NT2/D1 (cell line): ENCODE measurements around the gene RPL10A.

Experiments
- DNase-seq: peaks from one replicate; pipeline ENCODE4 v3.0.0-alpha.2; 2011; ENCODE audit warnings: low read depth, low spot score
- H3K27me3 ChIP-seq: 2 replicates; pipeline ENCODE4 v1.6.0; 2011; ENCODE audit warnings: mild to moderate bottlenecking; ENCODE audit not compliant: insufficient read length, insufficient read depth
- H3K36me3 ChIP-seq: 2 replicates; pipeline ENCODE4 v1.6.1; 2011; ENCODE audit warnings: mild to moderate bottlenecking, low read length, mixed read lengths; ENCODE audit not compliant: insufficient read depth, insufficient read length
- H3K4me1 ChIP-seq: 2 replicates; pipeline ENCODE4 v1.5.1; 2011; ENCODE audit not compliant: insufficient read depth, insufficient read length
- H3K4me3 ChIP-seq: 2 replicates; pipeline ENCODE4 v1.5.1; 2011; ENCODE audit warnings: low read depth; ENCODE audit not compliant: insufficient read length
- H3K9ac ChIP-seq: 2 replicates; pipeline ENCODE4 v1.6.0; 2011; ENCODE audit warnings: low read depth; ENCODE audit not compliant: insufficient read length
- H3K9me3 ChIP-seq: 2 replicates; pipeline ENCODE4 v1.5.1; 2011; ENCODE audit warnings: mild to moderate bottlenecking, low read length; ENCODE audit not compliant: insufficient read depth
- SUZ12 ChIP-seq: IDR thresholded peaks from 2 replicates; pipeline ENCODE4 v1.6.1; 2011; ENCODE audit not compliant: insufficient read length, insufficient read depth; ENCODE audit errors: extremely low read depth
- YY1 ChIP-seq: IDR thresholded peaks from 2 replicates; pipeline ENCODE4 v1.6.1; 2011; ENCODE audit not compliant: insufficient read length, insufficient read depth
- ZNF274 ChIP-seq: IDR thresholded peaks from 2 replicates; pipeline ENCODE4 v1.6.1; 2011; ENCODE audit warnings: mild to moderate bottlenecking, low read depth, low read length

The RPL10A gene

GRCh38 chr6:35477551-35478179, 9.5 kb downstream of the RPL10A start:
- no peak for TF ChIP-seq SUZ12
- no peak for TF ChIP-seq YY1
- no peak for TF ChIP-seq ZNF274
- H3K4me1 ChIP-seq = peaks cover 2% of the 10 kb centered on the region
- DNase-seq = no peak
- H3K27me3 ChIP-seq = no peaks in the 10 kb centered on the region
- no peak overlapping the region for H3K4me3 ChIP-seq
- no peaks in the 10 kb centered on the region for H3K9me3 ChIP-seq
- peaks cover 74% of the 10 kb centered on the region for H3K36me3 ChIP-seq
- no peak overlapping the region for H3K9ac ChIP-seq

GRCh38 chr6:35478259-35478658, 10.1 kb downstream of the RPL10A start:
- Histone ChIP-seq H3K36me3 (peaks cover 75% of the 10 kb centered on the region), H3K4me3 (no peak overlapping the region), H3K4me1 (peaks cover 2% of the 10 kb centered on the region), H3K9ac (no peak overlapping the region), H3K27me3 (no peaks in the 10 kb centered on the region), H3K9me3 (no peaks in the 10 kb centered on the region)
- TF ChIP-seq YY1 (no peak), SUZ12 (no peak)
- DNase-seq = no peak

GRCh38 chr6:35480176-35480575, 12.0 kb downstream of the RPL10A start:
- no peak overlapping the region for H3K4me3 ChIP-seq

GRCh38 chr6:35481226-35481625, 13.0 kb downstream of the RPL10A start:
- no peaks in the 10 kb centered on the region for H3K9me3 ChIP-seq
- TF ChIP-seq YY1 (no peak), SUZ12 (no peak), ZNF274 (no peak)

More at GRCh38 chr6:35480176-35480575, 12.0 kb downstream of the RPL10A start:
- H3K36me3 ChIP-seq = peaks cover 77% of the 10 kb centered on the region
- no peaks in the 10 kb centered on the region for H3K27me3 ChIP-seq
- H3K4me1 ChIP-seq = peaks cover 8% of the 10 kb centered on the region
- no peak for TF ChIP-seq ZNF274
- TF ChIP-seq YY1 = no peak
- TF ChIP-seq SUZ12 = no peak
- no peak overlapping the region for H3K9ac ChIP-seq
- no peak for DNase-seq
- H3K9me3 ChIP-seq = no peaks in the 10 kb centered on the region

GRCh38 chr6:35483062-35483461, 14.9 kb downstream of the RPL10A start:
- Histone ChIP-seq H3K9ac (no peak overlapping the region), H3K27me3 (no peaks in the 10 kb centered on the region), H3K4me3 (no peak overlapping the region), H3K9me3 (no peaks in the 10 kb centered on the region), H3K4me1 (peaks cover 26% of the 10 kb centered on the region), H3K36me3 (peaks cover 68% of the 10 kb centered on the region)
- TF ChIP-seq ZNF274 = no peak
- TF ChIP-seq SUZ12 = no peak
- no peak for TF ChIP-seq YY1
- DNase-seq = no peak

More at GRCh38 chr6:35481226-35481625, 13.0 kb downstream of the RPL10A start:
- Histone ChIP-seq H3K9ac (no peak overlapping the region), H3K4me3 (no peak overlapping the region), H3K27me3 (no peaks in the 10 kb centered on the region), H3K4me1 (peaks cover 17% of the 10 kb centered on the region), H3K36me3 (peaks cover 73% of the 10 kb centered on the region)
- DNase-seq = no peak

- H3K4me1 ChIP-seq = peaks cover 26% of the 10 kb centered on the region
- DNase-seq = no peak
- no peak for TF ChIP-seq ZNF274
- no peak for TF ChIP-seq YY1
- no peak for TF ChIP-seq SUZ12
- H3K36me3 ChIP-seq = peaks cover 63% of the 10 kb centered on the region
- H3K27me3 ChIP-seq = no peaks in the 10 kb centered on the region
- no peak overlapping the region for H3K9ac ChIP-seq
- H3K9me3 ChIP-seq = no peaks in the 10 kb centered on the region
- no peak overlapping the region for H3K4me3 ChIP-seq
Measured at GRCh38 chr6:35483490-35483889, 15.3 kb downstream of the RPL10A start.

GRCh38 chr6:35483893-35484645, 15.9 kb downstream of the RPL10A start:
- no peak overlapping the region for H3K4me3 ChIP-seq
- no peaks in the 10 kb centered on the region for H3K27me3 ChIP-seq
- H3K36me3 ChIP-seq = peaks cover 61% of the 10 kb centered on the region
- peak overlapping the region; percentile 56 for H3K9ac ChIP-seq
- no peak for DNase-seq
- TF ChIP-seq SUZ12 = no peak
- no peak for TF ChIP-seq ZNF274
- H3K4me1 ChIP-seq = peaks cover 26% of the 10 kb centered on the region
- no peaks in the 10 kb centered on the region for H3K9me3 ChIP-seq
